ENCODE data around the gene FZD10. TPM values are rescaled to one million over a fixed set of nuclear protein-coding genes. Genes with fewer than 3 reads are reported as not detected.

The FZD10 gene
- total RNA-seq, 1 donor from 2014 or later, result 5.1 TPM

GRCh38 chr12:130138478-130138877 lies 23.8 kb upstream of the FZD10 start:
- H3K27me3 ChIP-seq (ENCODE audit: control insufficient read depth, insufficient read depth, low read length), result peaks cover 3% of the 10 kb centered on the region

GRCh38 chr12:130139567-130140421 lies 22.5 kb upstream of the FZD10 start:
- Histone ChIP-seq H3K27me3 (ENCODE audit: control insufficient read depth, insufficient read depth, low read length) (peaks cover 3% of the 10 kb centered on the region), H3K36me3 (ENCODE audit: control insufficient read depth, insufficient read depth, low read length) (no peaks in the 10 kb centered on the region), H3K4me3 (ENCODE audit: low read depth, low read length) (no peak overlapping the region)
- DNase-seq (ENCODE audit: low read depth), result no peak
- no peak for TF ChIP-seq CTCF (IDR thresholded peaks at IDR 0.05; ENCODE audit: insufficient read depth, low read length, poor library complexity, severe bottlenecking)

More at GRCh38 chr12:130138478-130138877, 23.8 kb upstream of the FZD10 start:
- no peak for DNase-seq (ENCODE audit: low read depth)
- Histone ChIP-seq H3K36me3 (ENCODE audit: control insufficient read depth, insufficient read depth, low read length) (no peaks in the 10 kb centered on the region), H3K4me3 (ENCODE audit: low read depth, low read length) (no peak overlapping the region)
- no peak for TF ChIP-seq CTCF (IDR thresholded peaks at IDR 0.05; ENCODE audit: insufficient read depth, low read length, poor library complexity, severe bottlenecking)

- Histone ChIP-seq H3K36me3 (ENCODE audit: control insufficient read depth, insufficient read depth, low read length) (no peaks in the 10 kb centered on the region), H3K4me3 (ENCODE audit: low read depth, low read length) (no peak overlapping the region), H3K27me3 (ENCODE audit: control insufficient read depth, insufficient read depth, low read length) (peaks cover 8% of the 10 kb centered on the region)
- no peak for TF ChIP-seq CTCF (IDR thresholded peaks at IDR 0.05; ENCODE audit: insufficient read depth, low read length, poor library complexity, severe bottlenecking)
- DNase-seq (ENCODE audit: low read depth), result no peak
Measured at GRCh38 chr12:130141105-130141504, 21.2 kb upstream of the FZD10 start.

- Histone ChIP-seq H3K36me3 (ENCODE audit: control insufficient read depth, insufficient read depth, low read length) (no peaks in the 10 kb centered on the region), H3K27me3 (ENCODE audit: control insufficient read depth, insufficient read depth, low read length) (peaks cover 9% of the 10 kb centered on the region)
Measured at GRCh38 chr12:130141901-130142683, 20.2 kb upstream of the FZD10 start.

GRCh38 chr12:130142736-130143135 lies 19.5 kb upstream of the FZD10 start:
- no peak for TF ChIP-seq CTCF (IDR thresholded peaks at IDR 0.05; ENCODE audit: insufficient read depth, low read length, poor library complexity, severe bottlenecking)
- no peak for DNase-seq (ENCODE audit: low read depth)
- Histone ChIP-seq H3K4me3 (ENCODE audit: low read depth, low read length) (no peak overlapping the region), H3K27me3 (ENCODE audit: control insufficient read depth, insufficient read depth, low read length) (peaks cover 12% of the 10 kb centered on the region), H3K36me3 (ENCODE audit: control insufficient read depth, insufficient read depth, low read length) (no peaks in the 10 kb centered on the region)

More at GRCh38 chr12:130141901-130142683, 20.2 kb upstream of the FZD10 start:
- no peak for DNase-seq (ENCODE audit: low read depth)
- no peak for TF ChIP-seq CTCF (IDR thresholded peaks at IDR 0.05; ENCODE audit: insufficient read depth, low read length, poor library complexity, severe bottlenecking)
- no peak overlapping the region for H3K4me3 ChIP-seq (ENCODE audit: low read depth, low read length)
